HepG2 (cell line): Measurements from ENCODE around the gene MAP3K14. TPM values are rescaled to one million over a fixed set of nuclear protein-coding genes. Genes with fewer than 3 reads are reported as not detected.

Experiments used
- ATAD3A ChIP-seq: sonication (generic); formaldehyde crosslinking; IDR thresholded peaks from 2 replicates; pipeline ENCODE4 v1.4.0; 2020; ENCODE audit warnings: missing genetic modification reagents
- CREB1 ChIP-seq, 2 experiments: fragments of 450-650 bp in 1 of 2; IDR thresholded peaks; 2 replicates each; pipeline ENCODE4 v1.6.1; 2016 to 2017; ENCODE audit warnings: control low read depth in 1 of 2, mild to moderate bottlenecking in 1 of 2, missing compliant biosample characterization in 1 of 2, missing genetic modification characterization in 1 of 2
- FOXO1 ChIP-seq: sonication (generic); formaldehyde crosslinking; IDR thresholded peaks from 2 replicates; pipeline ENCODE4 v1.4.0; 2020; ENCODE audit warnings: missing genetic modification reagents
- KLF9 ChIP-seq: IDR thresholded peaks from 2 replicates; pipeline ENCODE4 v1.6.1; 2016; ENCODE audit warnings: low read depth
- MED1 ChIP-seq: sonication (generic); formaldehyde crosslinking; IDR thresholded peaks from 2 replicates; pipeline ENCODE4 v1.4.0; 2020; ENCODE audit warnings: missing genetic modification reagents
- POGK ChIP-seq: sonication (generic); formaldehyde crosslinking; conservative IDR thresholded peaks from 2 replicates; pipeline ENCODE4 v1.8.0; 2022; ENCODE audit warnings: mild to moderate bottlenecking, moderate library complexity, missing genetic modification reagents
- ZBTB21 ChIP-seq: sonication (generic); formaldehyde crosslinking; IDR thresholded peaks from 2 replicates; pipeline ENCODE4 v1.4.0; 2020; ENCODE audit warnings: missing genetic modification reagents
- ZBTB39 ChIP-seq: sonication (generic); formaldehyde crosslinking; IDR thresholded peaks from 2 replicates; pipeline ENCODE4 v1.5.0; 2020; ENCODE audit warnings: missing genetic modification reagents
- ZFP82 ChIP-seq: sonication (generic); formaldehyde crosslinking; IDR thresholded peaks from 2 replicates; pipeline ENCODE4 v1.5.1; 2020; ENCODE audit warnings: mild to moderate bottlenecking, missing genetic modification reagents, borderline replicate concordance
- ZSCAN22 ChIP-seq: sonication (generic); formaldehyde crosslinking; IDR thresholded peaks from 2 replicates; pipeline ENCODE4 v1.4.0; 2020; ENCODE audit warnings: mild to moderate bottlenecking, missing genetic modification reagents
- polyA plus RNA-seq, 8 experiments: library from polyadenylated mRNA; depleted of rRNA in 3 of 8; stranded (reverse) in 7 of 8; unstranded in 1 of 8; fragments of >200 nt; fragmentation: Illumina TruSeq in 4 of 8; extraction: Trizol in 4 of 8; gene quantifications; 2 replicates each; pipeline versions ENCODE4 v1.2.1 to v1.2.3, GENCODE V29; 2011 to 2016; ENCODE audit warnings: low read depth in 4 of 8, missing spikeins in 1 of 8, mixed read lengths in 1 of 8; ENCODE audit not compliant: insufficient read depth in 1 of 8
- total RNA-seq, 5 experiments: library from RNA; depleted of rRNA; stranded (reverse); fragments of >200 nt; fragmentation: Illumina TruSeq; extraction: Trizol; gene quantifications; 2 replicates each; pipeline ENCODE4 v1.2.3, GENCODE V29; 2016; ENCODE audit warnings: low read depth in 1 of 5
- TF ChIP-seq, protein P1 (sequence below): sonication (generic); formaldehyde crosslinking; IDR thresholded peaks from 2 replicates; pipeline ENCODE4 v1.4.0; 2020; ENCODE audit warnings: missing genetic modification reagents
- TF ChIP-seq, protein P2 (sequence below): sonication (generic); formaldehyde crosslinking; IDR thresholded peaks from 2 replicates; pipeline ENCODE4 v1.5.1; 2020; ENCODE audit warnings: missing genetic modification reagents, mild to moderate bottlenecking, borderline replicate concordance
- TF ChIP-seq, protein P3 (sequence below): sonication (generic); formaldehyde crosslinking; IDR thresholded peaks from 2 replicates; pipeline ENCODE4 v1.4.0; 2020; ENCODE audit warnings: missing genetic modification reagents, borderline replicate concordance
- TF ChIP-seq, protein P4 (sequence below): sonication (generic); formaldehyde crosslinking; IDR thresholded peaks from 2 replicates; pipeline ENCODE4 v1.8.0; 2022; ENCODE audit warnings: missing genetic modification reagents, mild to moderate bottlenecking, moderate library complexity, borderline replicate concordance

MAP3K14 gene
- total and polyA plus RNA-seq, 2 of the 13 experiments (the other 11 are each of a cell fraction or from before 2014, with no cell fraction given), result 2.6 TPM

- TF ChIP-seq, protein P1, sequence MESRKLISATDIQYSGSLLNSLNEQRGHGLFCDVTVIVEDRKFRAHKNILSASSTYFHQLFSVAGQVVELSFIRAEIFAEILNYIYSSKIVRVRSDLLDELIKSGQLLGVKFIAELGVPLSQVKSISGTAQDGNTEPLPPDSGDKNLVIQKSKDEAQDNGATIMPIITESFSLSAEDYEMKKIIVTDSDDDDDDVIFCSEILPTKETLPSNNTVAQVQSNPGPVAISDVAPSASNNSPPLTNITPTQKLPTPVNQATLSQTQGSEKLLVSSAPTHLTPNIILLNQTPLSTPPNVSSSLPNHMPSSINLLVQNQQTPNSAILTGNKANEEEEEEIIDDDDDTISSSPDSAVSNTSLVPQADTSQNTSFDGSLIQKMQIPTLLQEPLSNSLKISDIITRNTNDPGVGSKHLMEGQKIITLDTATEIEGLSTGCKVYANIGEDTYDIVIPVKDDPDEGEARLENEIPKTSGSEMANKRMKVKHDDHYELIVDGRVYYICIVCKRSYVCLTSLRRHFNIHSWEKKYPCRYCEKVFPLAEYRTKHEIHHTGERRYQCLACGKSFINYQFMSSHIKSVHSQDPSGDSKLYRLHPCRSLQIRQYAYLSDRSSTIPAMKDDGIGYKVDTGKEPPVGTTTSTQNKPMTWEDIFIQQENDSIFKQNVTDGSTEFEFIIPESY (CRISPR knock-in tag), result no peak
- TF ChIP-seq KLF9 (peak; percentile 51; the same call in 1 of the 2 replicates), ZBTB39 (CRISPR knock-in tag) (no peak), ZBTB21 (no peak; the same call in 1 of the 2 replicates), CREB1 (IDR thresholded peaks at IDR 0.05) (peak; percentile 86), CREB1 (CRISPR knock-in tag; IDR thresholded peaks at IDR 0.05) (peak; percentile 78), MED1 (peak; percentile 47), FOXO1 (peak; percentile 44; the same call in 1 of the 2 replicates), POGK (CRISPR knock-in tag) (0 out of 2 replicates have a peak, but pooled peaks have one; percentile 6), ZFP82 (CRISPR knock-in tag) (no peak), ATAD3A (CRISPR knock-in tag) (no peak), ZSCAN22 (no peak)
- TF ChIP-seq, protein P2, sequence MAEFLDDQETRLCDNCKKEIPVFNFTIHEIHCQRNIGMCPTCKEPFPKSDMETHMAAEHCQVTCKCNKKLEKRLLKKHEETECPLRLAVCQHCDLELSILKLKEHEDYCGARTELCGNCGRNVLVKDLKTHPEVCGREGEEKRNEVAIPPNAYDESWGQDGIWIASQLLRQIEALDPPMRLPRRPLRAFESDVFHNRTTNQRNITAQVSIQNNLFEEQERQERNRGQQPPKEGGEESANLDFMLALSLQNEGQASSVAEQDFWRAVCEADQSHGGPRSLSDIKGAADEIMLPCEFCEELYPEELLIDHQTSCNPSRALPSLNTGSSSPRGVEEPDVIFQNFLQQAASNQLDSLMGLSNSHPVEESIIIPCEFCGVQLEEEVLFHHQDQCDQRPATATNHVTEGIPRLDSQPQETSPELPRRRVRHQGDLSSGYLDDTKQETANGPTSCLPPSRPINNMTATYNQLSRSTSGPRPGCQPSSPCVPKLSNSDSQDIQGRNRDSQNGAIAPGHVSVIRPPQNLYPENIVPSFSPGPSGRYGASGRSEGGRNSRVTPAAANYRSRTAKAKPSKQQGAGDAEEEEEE, result no peak; the same call in 1 of the 2 replicates
- TF ChIP-seq, protein P3, sequence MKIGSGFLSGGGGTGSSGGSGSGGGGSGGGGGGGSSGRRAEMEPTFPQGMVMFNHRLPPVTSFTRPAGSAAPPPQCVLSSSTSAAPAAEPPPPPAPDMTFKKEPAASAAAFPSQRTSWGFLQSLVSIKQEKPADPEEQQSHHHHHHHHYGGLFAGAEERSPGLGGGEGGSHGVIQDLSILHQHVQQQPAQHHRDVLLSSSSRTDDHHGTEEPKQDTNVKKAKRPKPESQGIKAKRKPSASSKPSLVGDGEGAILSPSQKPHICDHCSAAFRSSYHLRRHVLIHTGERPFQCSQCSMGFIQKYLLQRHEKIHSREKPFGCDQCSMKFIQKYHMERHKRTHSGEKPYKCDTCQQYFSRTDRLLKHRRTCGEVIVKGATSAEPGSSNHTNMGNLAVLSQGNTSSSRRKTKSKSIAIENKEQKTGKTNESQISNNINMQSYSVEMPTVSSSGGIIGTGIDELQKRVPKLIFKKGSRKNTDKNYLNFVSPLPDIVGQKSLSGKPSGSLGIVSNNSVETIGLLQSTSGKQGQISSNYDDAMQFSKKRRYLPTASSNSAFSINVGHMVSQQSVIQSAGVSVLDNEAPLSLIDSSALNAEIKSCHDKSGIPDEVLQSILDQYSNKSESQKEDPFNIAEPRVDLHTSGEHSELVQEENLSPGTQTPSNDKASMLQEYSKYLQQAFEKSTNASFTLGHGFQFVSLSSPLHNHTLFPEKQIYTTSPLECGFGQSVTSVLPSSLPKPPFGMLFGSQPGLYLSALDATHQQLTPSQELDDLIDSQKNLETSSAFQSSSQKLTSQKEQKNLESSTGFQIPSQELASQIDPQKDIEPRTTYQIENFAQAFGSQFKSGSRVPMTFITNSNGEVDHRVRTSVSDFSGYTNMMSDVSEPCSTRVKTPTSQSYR (CRISPR knock-in tag), result no peak
- TF ChIP-seq, protein P4, sequence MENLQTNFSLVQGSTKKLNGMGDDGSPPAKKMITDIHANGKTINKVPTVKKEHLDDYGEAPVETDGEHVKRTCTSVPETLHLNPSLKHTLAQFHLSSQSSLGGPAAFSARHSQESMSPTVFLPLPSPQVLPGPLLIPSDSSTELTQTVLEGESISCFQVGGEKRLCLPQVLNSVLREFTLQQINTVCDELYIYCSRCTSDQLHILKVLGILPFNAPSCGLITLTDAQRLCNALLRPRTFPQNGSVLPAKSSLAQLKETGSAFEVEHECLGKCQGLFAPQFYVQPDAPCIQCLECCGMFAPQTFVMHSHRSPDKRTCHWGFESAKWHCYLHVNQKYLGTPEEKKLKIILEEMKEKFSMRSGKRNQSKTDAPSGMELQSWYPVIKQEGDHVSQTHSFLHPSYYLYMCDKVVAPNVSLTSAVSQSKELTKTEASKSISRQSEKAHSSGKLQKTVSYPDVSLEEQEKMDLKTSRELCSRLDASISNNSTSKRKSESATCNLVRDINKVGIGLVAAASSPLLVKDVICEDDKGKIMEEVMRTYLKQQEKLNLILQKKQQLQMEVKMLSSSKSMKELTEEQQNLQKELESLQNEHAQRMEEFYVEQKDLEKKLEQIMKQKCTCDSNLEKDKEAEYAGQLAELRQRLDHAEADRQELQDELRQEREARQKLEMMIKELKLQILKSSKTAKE (CRISPR knock-in tag), result no peak
Measured at GRCh38 chr17:45317111-45317928, 500 bp upstream of the MAP3K14 start (continued).
